ENCODE results near the gene SEC31B. TPM values are rescaled to one million over a fixed set of nuclear protein-coding genes. Genes with fewer than 3 reads are reported as not detected.

SEC31B gene
- total and polyA plus RNA-seq, 2 of the 8 experiments (the other 6 are each of a cell fraction or from before 2014, with no cell fraction given): 4.1 to 5.3 TPM

DNA sequence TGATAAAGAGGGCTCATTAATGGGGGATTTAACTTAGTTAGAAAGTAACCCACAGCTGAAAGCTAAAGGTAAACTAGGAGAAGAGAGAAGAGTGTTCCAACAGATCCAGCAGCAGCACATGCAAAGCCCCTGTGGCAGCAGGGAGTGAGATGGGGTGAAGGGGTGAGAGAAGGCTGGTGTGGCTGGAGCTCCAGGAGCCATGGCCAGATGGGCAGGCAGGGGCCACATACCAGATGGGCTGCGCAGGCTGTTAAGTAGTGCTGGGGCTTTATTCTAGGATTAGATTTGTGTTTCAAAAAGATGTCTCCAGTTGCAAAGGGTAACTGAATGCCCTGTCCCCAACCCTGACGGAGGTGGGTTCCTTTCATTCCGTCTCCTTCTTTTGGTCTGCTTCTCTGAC is 49.3 kb upstream of the SEC31B start:
- ChIA-PET POLR2A (ENCODE audit: partially characterized antibody) (interaction anchor here (0.7 to 2.4 kb wide), 4 partner anchors 8 to 311 kb away, joined by 3 to 15 read pairs (median 5); no protein-coding TSS in a partner anchor), CTCF (ENCODE audit: partially characterized antibody) (interaction anchor here (0.8 to 9.8 kb wide), 39 partner anchors 8 to 459 kb away, joined by 3 to 88 read pairs (median 5); partner anchors contain the start of gene HIF1AN)
- Histone ChIP-seq H2BK20ac (ENCODE audit: low read length) (no peak overlapping the region), H3K4me3 (ENCODE audit: extremely low read depth in 1 of 4, insufficient read depth in 2 of 4, low read depth in 3 of 4, low read length in 4 of 4) (no peak overlapping the region), H3K9ac (replicated peaks in 1 of 4; ENCODE audit: extremely low read depth in 1 of 4, low read depth in 3 of 4, low read length in 3 of 4) (no peak overlapping the region), H2BK120ac (replicated peaks; ENCODE audit: low read depth, low read length) (no peak overlapping the region), H2AK5ac (ENCODE audit: low read depth, low read length) (no peak overlapping the region), H3K36me3 (ENCODE audit: control insufficient read depth in 2 of 4, insufficient read depth in 4 of 4, low read length in 3 of 4) (no peaks in the 10 kb centered on the region), H4K20me1 (replicated peaks in 1 of 2; ENCODE audit: control insufficient read depth in 1 of 2, insufficient read depth in 2 of 2, low read length in 2 of 2) (peaks cover 0 to 3% of the 10 kb centered on the region in 2 experiments), H2BK5ac (ENCODE audit: low read depth, low read length) (no peak overlapping the region), H3K4ac (replicated peaks; ENCODE audit: insufficient read length, low read depth, low read length) (no peak overlapping the region), H2AFZ (ENCODE audit: low read length) (no peak overlapping the region), H3K4me2 (ENCODE audit: insufficient read depth in 1 of 2, low read depth in 2 of 2, low read length in 2 of 2) (no peak overlapping the region; a peak in 1 of 4 replicates), H3K27ac (ENCODE audit: low read depth, low read length) (no peak overlapping the region), H3K23ac (ENCODE audit: insufficient read length) (no peak overlapping the region), H3K4me1 (replicated peaks in 1 of 4; ENCODE audit: control insufficient read depth in 3 of 4, insufficient read depth in 4 of 4, low read length in 3 of 4) (peaks cover 0 to 4% (median 2%) of the 10 kb centered on the region in 4 experiments; a peak in 4 of 7 replicates), H3K79me1 (ENCODE audit: low read depth, low read length) (no peaks in the 10 kb centered on the region), H3K14ac (ENCODE audit: insufficient read length) (no peak overlapping the region), H3K23me2 (ENCODE audit: low read depth, low read length) (peaks cover 8% of the 10 kb centered on the region; the same call in 1 of the 2 replicates), H3K9me3 (ENCODE audit: insufficient read depth in 2 of 2, low read depth in 1 of 2, low read length in 1 of 2) (no peaks in the 10 kb centered on the region), H3K27me3 (replicated peaks in 1 of 4; ENCODE audit: control insufficient read depth in 3 of 4, extremely low read depth in 1 of 4, insufficient read depth in 3 of 4, low read length in 3 of 4) (peaks cover 0 to 27% (median 10%) of the 10 kb centered on the region in 4 experiments; a peak in 6 of 7 replicates), H3K18ac (ENCODE audit: extremely low read depth, low read length) (no peak overlapping the region), H4K5ac (ENCODE audit: insufficient read length, low read depth, low read length) (no peak overlapping the region), H3K56ac (replicated peaks; ENCODE audit: insufficient read length, low read depth, low read length) (no peak overlapping the region), H2BK12ac (ENCODE audit: low read depth, low read length) (no peak overlapping the region), H3K79me2 (ENCODE audit: control insufficient read depth in 1 of 2, insufficient read depth in 2 of 2, low read length in 2 of 2) (no peaks in the 10 kb centered on the region), H4K8ac (ENCODE audit: extremely low read depth, insufficient read depth, low read length) (no peak overlapping the region), H4K91ac (replicated peaks; ENCODE audit: insufficient read length, low read length) (no peak overlapping the region), H2BK15ac (ENCODE audit: low read length) (no peak overlapping the region)
- 85% methylated on average over 3 of the region's 3 CpGs; no CpG with 5 or more reads in 1 of the 2 experiments for WGBS, 2 experiments (ENCODE audit: extremely low coverage in 1 of 2, insufficient coverage in 1 of 2, insufficient read length in 1 of 2, insufficient replicate concordance in 2 of 2, low coverage in 1 of 2, low lambda C conversion rate in 2 of 2, missing lambda C conversion rate in 1 of 2)
- FAIRE-seq (no peak), DNase-seq (ENCODE audit: low read depth in 1 of 2, low spot score in 2 of 2) (no peak)
- TF ChIP-seq SIRT6 (IDR thresholded peaks at IDR 0.05; ENCODE audit: low read length) (no peak), SIX5 (IDR thresholded peaks at IDR 0.05; ENCODE audit: low read depth, low read length) (no peak)

Data from H1 (cell line).